ENCODE data around the gene PHACTR3.
"Not testable (repeated sequence)": the region's sequence is repeated elsewhere in the genome, so short reads cannot be mapped to it uniquely, and the experiment has no call there.

PHACTR3 gene

GRCh38 chr20:59835448-59836395 lies 231.4 kb downstream of the PHACTR3 start:
- no peak for FAIRE-seq

DNA sequence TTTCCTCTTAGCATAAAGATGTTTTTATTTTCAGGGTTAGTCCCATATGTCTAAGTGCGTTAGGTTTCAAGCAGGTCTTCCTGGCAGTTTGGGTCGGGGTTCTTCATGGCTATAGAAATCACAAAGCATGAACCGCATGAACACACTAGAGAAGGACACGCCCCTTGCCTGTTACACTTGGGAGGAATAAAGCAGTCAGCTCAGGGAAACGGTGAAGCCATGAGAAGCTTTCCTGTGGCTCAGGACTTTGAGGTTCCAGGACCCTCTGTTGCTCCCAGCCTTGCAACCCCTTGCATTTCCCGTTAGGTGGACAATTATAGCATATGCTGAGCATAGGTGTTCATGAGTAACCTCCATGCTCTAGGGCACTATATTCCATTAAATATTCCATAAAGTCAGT lies 232.4 kb downstream of the PHACTR3 start:
- FAIRE-seq: no peak

- FAIRE-seq: no peak
These were observed 233.5 kb downstream of the PHACTR3 start for GRCh38 chr20:59837623-59838394.

DNA sequence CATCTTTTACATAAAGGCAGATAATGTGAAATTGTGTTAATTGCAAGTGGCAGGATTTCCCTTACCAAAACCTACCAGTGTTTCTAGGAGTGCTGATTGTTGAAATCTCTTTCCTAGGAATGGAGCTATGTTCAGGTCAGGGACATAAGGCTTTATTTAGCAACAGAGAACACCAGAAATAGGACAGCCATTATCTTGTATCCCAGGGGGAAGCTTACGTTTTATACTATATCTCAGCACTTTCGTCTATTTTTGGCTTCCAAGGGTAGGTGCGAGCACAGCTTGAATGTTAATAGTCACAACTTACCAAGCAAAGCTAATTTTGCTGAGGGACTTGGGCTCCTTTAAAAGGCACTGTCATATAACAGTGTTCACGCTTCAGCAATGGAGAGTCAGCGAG lies 235.1 kb downstream of the PHACTR3 start:
- no peak for FAIRE-seq

DNA sequence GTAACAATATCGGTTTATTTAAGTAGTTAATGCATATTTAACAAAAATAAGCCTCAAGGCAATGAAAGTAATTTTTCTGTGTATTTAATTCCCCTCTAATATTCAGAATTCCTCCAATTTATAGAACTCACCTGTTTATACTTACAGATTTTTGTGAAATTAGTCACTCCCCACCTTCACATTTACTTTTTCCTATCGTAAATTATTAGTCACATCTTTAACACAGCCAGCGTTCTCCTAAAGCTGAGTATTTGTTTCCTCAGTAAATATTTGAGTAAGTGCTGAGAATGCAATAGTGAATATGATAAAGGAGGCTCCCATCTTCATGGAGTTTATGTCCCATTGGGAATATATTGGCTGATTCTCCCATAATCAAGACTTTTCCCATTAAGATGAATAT lies 241.1 kb downstream of the PHACTR3 start:
- no peak for FAIRE-seq

GRCh38 chr20:59848182-59848581 lies 243.8 kb downstream of the PHACTR3 start:
- FAIRE-seq: no peak

- FAIRE-seq: peak; percentile 93
These were observed 245.8 kb downstream of the PHACTR3 start for GRCh38 chr20:59850018-59850641.

DNA sequence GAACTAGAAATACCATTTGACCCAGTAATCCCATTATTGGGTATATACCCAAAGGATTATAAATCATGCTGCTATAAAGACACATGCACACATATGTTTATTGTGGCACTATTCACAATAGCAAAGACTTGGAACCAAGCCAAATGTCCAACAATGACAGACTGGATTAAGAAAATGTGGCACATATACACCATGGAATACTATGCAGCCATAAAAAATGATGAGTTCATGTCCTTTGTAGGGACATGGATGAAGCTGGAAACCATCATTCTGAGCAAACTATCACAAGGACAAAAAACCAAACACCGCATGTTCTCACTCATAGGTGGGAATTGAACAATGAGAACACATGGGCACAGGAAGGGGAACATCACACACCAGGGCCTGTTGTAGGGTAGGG lies 252.2 kb downstream of the PHACTR3 start:
- not testable (repeated sequence) for FAIRE-seq

DNA sequence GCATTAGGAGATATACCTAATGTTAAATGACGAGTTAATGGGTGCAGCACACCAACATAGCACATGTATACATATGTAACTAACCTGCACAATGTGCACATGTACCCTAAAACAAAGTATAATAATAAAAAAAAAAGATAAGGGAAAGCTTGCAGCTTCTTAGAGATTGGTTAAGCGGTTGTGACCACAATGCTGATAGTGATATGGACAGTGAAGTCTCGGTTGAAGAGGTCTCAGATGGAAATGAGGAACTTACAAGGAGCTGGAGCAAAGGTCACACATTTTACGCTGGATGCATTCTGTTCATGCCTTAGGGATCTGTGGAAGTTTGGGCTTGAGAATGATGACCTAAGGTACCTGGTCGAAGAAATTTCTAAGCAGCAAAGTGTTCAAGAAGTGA lies 252.6 kb downstream of the PHACTR3 start:
- not testable (repeated sequence) for FAIRE-seq

DNA sequence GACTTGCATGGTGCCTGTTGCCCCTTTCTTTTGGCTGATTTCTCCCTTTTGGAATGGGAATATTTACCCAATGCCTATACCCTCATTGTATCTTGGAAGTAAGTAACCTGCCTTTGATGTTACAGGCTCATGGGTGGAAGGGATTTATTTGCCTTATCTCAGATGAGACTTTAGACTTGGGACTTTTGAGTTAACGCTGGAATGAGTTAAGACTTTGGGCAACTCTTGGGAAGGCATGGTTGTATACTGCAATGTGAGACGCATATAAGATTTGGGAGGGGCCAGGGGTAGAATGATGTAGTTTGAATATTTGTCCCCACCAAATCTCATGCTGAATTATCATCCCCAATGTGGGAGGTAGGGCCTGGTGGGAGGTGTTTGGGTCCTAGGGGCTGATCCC lies 253.6 kb downstream of the PHACTR3 start:
- no peak for FAIRE-seq

- FAIRE-seq: no peak
These were observed 254.1 kb downstream of the PHACTR3 start for GRCh38 chr20:59858425-59858824.

DNA sequence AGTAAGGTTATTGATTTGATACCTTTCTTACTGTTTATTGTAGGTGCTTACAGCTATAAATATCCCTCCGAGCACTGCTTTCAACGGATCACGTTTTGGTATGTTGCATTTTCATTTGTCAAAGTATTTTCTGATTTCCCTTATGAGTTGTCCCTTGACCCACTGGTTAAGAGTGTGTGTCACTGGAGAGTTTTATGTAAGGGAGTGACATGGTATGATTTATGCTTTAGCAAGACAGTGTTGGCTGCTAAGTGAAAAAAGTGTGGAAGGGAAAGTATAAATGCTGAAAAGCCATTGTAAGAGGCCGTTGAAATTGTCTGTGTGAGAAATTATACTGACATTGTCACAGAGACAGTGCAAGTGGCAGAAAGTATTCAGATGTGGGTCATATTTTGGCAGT lies 257.1 kb downstream of the PHACTR3 start:
- FAIRE-seq: no peak

DNA sequence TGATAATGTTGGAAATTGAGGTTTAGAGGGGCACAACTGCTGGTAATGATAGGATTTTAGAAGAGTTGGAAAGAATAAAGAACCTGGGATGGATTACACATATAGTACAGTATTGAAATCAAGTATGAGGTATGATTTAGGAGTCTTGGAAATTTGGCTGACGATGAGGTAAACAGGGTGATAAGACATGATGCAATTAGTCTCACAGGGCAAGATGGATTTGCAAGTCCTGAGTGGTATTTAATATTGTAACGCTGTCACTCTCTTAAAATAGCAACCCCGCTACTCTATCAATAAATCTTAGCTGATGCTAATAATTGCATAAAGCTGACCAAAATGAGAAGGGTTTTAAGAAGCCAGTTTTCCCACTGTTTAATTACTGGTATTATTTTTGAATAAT lies 258.7 kb downstream of the PHACTR3 start:
- FAIRE-seq: no peak

GRCh38 chr20:59864726-59865125 lies 260.4 kb downstream of the PHACTR3 start:
- FAIRE-seq: no peak

DNA sequence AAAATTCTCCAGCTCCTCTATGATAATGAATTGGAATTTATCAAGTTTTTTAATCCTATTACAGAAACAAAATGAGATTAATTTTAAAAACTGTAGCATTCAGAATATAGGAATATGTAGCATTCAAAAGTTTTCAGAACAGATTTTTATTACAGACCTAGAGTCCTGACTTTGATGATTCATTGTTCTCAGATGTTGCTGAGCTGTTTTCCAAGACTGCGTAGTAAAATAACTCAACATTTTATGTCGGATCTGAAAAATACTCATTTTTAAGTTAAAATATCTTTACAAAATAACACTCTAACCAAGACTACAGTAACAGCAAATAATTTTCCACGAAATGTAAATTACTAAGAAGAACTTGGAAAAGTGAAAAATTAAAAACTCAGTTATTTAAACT lies 262.0 kb downstream of the PHACTR3 start:
- FAIRE-seq: no peak

DNA sequence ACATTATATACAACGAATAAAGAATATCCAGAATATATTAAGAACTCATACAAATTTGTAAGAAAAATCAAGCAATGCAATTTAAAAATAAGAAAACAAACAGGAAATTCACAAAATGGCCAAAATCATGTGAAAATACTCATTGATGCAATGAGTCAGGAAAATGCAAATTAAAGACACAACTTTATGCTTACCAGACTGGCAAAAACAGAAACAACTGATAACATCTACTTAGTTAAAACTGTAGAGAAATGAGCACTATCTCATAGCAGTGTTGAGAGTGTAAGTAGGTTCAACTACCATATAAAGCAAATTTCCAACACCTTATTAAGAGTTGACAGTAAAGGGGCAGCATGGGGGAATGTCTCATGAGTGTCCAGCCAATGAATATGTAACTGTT lies 266.8 kb downstream of the PHACTR3 start:
- FAIRE-seq: no peak

DNA sequence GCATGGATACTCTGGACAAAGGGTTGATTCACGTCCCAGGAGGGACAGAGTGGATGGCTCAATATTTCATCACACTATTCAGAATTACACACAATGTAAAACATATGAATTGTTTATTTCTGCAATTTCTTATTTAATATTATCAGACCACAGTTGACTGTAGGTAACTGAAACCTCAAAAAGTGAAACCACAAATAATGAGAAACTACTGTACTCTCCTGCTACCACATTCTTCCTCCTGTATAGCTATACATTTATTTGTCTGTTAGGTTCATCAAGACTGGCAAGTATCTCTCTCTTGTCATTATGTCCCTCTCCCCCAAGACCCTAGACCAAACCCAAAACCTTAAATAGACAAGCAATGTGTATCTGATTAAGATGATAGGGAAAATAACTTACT lies 269.1 kb downstream of the PHACTR3 start:
- no peak for FAIRE-seq

DNA sequence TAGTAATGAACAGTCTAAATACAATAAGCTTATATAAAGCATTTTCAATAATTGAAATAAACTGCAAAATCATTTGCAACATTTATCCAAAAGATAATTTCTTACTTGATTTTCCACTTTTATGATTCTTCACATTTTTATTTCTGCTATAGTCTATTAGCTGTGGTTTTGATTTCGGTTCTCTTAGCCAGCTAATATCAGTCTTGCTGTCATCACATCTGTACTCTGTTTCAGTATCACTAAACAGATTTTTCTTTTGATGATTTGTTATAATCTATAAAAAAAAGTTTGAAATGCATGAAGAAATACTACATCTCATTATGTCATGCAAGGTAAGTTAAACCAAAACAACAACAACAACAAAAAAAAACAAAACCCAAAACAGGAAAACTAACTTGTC lies 275.9 kb downstream of the PHACTR3 start:
- FAIRE-seq: no peak

- no peak for FAIRE-seq
These were observed 280.2 kb downstream of the PHACTR3 start for GRCh38 chr20:59884494-59884893.

DNA sequence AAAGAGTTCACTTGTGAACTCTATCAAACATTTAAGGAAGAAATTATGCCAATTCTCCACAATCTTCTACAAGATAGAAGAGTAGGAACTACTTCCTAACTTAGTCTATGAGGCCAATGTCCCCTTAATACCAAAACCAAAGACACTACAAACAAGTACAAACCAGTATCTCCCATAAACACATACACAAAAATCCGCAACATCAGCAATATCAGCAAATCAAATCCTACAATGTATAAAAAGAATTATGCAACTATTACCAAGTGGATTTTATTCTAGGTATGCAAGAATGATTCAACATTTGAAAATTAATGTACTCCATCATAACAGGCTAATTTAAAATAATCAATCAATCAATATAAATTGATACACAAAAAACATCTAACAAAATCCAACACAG lies 283.7 kb downstream of the PHACTR3 start:
- no peak for FAIRE-seq

DNA sequence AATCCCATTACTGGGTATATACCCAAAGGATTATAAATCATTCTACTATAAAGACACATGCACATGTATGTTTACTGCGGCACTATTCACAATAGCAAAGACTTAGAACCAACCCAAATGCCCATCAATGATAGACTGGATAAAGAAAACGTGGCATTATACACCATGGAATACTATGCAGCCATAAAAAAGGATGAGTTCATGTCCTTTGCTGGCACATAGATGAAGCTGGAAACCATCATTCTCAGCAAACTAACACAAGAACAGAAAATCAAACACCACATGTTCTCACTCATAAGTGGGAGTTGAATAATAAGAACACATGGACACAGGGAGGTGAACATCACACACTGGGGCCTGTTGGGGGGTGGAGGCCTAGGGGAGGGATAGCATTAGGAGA lies 285.7 kb downstream of the PHACTR3 start:
- FAIRE-seq: not testable (repeated sequence)

- no peak for FAIRE-seq
These were observed 287.2 kb downstream of the PHACTR3 start for GRCh38 chr20:59891581-59891980.

GRCh38 chr20:59895908-59896307 lies 291.6 kb downstream of the PHACTR3 start:
- no peak for FAIRE-seq

Measured in A204.1 (cell line).